ENCODE measurements around the gene EDEM3.
A peak's percentile ranks its signal among the peaks of the same experiment; 100 is the strongest.

Gene EDEM3

DNA sequence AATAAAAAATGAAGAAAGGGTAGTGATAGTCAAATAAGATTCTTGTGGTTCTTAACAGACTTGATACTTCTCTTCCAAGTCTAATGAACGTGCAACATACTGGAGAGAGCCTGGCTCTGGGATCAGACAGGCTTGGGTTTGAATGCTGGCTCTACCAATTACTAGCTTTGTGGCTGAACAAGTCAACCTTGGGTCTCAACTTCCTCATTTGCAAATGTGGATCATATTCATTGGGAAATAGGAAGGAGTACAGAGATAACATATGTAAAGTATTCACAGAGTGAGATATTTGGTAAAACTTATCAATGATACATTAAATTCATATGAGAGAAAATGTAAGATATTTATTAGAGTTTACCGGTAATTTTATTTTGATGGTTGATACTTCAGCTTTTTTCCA is 2.0 kb downstream of the EDEM3 start:
- TF ChIP-seq, protein P1, sequence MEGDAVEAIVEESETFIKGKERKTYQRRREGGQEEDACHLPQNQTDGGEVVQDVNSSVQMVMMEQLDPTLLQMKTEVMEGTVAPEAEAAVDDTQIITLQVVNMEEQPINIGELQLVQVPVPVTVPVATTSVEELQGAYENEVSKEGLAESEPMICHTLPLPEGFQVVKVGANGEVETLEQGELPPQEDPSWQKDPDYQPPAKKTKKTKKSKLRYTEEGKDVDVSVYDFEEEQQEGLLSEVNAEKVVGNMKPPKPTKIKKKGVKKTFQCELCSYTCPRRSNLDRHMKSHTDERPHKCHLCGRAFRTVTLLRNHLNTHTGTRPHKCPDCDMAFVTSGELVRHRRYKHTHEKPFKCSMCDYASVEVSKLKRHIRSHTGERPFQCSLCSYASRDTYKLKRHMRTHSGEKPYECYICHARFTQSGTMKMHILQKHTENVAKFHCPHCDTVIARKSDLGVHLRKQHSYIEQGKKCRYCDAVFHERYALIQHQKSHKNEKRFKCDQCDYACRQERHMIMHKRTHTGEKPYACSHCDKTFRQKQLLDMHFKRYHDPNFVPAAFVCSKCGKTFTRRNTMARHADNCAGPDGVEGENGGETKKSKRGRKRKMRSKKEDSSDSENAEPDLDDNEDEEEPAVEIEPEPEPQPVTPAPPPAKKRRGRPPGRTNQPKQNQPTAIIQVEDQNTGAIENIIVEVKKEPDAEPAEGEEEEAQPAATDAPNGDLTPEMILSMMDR (IDR thresholded peaks at IDR 0.05; ENCODE audit: insufficient read depth, low read depth, low read length, missing control alignments), result no peak
- H3K4me3 ChIP-seq (ENCODE audit: low read length), result no peak overlapping the region
- no peak for DNase-seq (ENCODE audit: low read depth)

DNA sequence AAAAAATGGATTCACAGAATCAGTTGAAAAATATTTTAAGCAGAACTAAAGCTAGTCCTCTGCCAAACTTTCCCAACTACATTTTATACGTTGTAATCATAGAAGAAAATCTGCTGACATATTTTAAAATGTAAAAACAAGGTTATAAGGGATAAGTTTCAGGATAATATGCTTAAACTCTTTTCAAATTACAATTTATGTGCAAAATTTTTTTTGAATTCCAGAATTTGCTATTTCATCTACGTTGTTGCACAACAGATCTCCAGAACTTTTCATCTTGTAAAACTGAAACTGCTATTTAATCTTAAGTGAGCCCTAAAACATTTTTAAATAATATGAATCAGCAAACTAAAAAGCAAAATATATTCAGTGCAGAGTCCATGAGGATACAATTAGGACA is 5.9 kb downstream of the EDEM3 start:
- no peak for DNase-seq (ENCODE audit: low read depth)
- H3K4me3 ChIP-seq (ENCODE audit: low read length), result no peak overlapping the region
- TF ChIP-seq, protein P1 (IDR thresholded peaks at IDR 0.05; ENCODE audit: insufficient read depth, low read depth, low read length, missing control alignments), result no peak

GRCh38 chr1:184747089-184747955 is 7.3 kb downstream of the EDEM3 start:
- TF ChIP-seq, protein P1 (IDR thresholded peaks at IDR 0.05; ENCODE audit: insufficient read depth, low read depth, low read length, missing control alignments), result no peak
- no peak for DNase-seq (ENCODE audit: low read depth)

DNA sequence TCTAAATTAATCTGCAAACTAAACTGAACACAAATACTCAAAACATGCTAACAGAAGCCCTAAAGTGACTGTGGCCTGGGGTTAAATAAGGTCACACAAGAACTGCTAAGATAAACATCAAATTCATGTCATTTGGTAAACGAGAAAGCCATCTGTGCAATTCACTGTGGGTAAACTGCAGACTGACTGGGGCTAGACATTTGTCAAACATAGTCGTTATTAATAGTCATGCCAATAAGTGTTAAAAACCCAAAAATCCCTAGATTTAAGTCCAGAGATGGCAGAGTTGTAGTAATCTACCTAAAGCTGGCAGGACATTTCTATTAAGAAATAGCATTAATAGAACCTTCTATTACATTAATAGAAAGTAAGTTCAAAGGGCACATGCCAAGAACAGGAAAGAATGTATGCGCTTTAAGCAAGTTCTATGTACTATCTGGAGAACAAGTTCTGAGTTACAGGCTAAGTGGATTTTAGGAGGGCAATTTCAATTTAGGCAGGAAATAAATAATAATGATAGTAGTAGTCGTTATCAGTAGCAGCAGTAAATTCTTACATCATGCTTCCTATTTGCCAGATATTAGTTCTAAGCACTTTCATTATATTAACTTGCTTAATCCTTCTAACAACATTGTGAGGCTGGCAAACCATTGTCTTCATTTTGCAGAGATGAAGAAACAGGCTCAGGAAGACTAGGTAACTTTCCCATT is 8.6 kb downstream of the EDEM3 start:
- DNase-seq (ENCODE audit: low read depth), result no peak
- TF ChIP-seq, protein P1 (IDR thresholded peaks at IDR 0.05; ENCODE audit: insufficient read depth, low read depth, low read length, missing control alignments), result no peak
- H3K4me3 ChIP-seq (ENCODE audit: low read length), result no peak overlapping the region

More at GRCh38 chr1:184747089-184747955, 7.3 kb downstream of the EDEM3 start:
- H3K4me3 ChIP-seq (ENCODE audit: low read length), result no peak overlapping the region

GRCh38 chr1:184745110-184745509 is 9.5 kb downstream of the EDEM3 start:
- TF ChIP-seq, protein P1 (IDR thresholded peaks at IDR 0.05; ENCODE audit: insufficient read depth, low read depth, low read length, missing control alignments), result no peak
- H3K4me3 ChIP-seq (ENCODE audit: low read length), result no peak overlapping the region
- DNase-seq (ENCODE audit: low read depth), result no peak

- peak; percentile 24 for DNase-seq (ENCODE audit: low read depth)
- TF ChIP-seq, protein P1 (IDR thresholded peaks at IDR 0.05; ENCODE audit: insufficient read depth, low read depth, low read length, missing control alignments), result no peak
- no peak overlapping the region for H3K4me3 ChIP-seq (ENCODE audit: low read length)
Observed at GRCh38 chr1:184743062-184743756, 11.4 kb downstream of the EDEM3 start.
